Germinal center (tissue), 1 donor: Measurements from ENCODE around the gene KCNF1.

Source experiments
- DNase-seq: peaks from one replicate; pipeline ENCODE4 v3.0.0; 2012; ENCODE audit warnings: mixed read lengths, low spot score

KCNF1 gene

GRCh38 chr2:10921525-10921924, 9.8 kb downstream of the KCNF1 start:
- no peak for DNase-seq

GRCh38 chr2:10922307-10923007, 10.7 kb downstream of the KCNF1 start:
- DNase-seq: no peak

DNA sequence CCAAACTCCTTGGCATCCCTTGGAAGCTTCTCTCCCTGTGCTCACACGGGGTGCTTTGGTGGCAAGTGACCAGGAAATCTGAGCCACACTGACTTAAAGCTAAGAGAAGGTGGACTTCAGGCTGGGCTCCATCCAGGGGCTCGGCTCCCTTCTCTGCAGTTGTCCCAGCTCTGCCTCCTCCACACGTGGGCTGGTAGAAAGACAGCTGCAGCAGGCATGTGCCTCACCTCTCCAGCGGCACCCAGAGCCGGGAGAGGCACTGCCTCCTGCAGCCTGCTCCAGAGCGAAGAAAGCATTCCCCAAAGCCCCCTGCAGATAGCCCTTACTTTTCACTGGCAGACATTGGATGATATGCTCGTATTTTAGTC, 11.3 kb downstream of the KCNF1 start:
- no peak for DNase-seq

- no peak for DNase-seq
Observed at GRCh38 chr2:10923965-10924364, 12.2 kb downstream of the KCNF1 start.

GRCh38 chr2:10924441-10924840, 12.7 kb downstream of the KCNF1 start:
- no peak for DNase-seq

DNA sequence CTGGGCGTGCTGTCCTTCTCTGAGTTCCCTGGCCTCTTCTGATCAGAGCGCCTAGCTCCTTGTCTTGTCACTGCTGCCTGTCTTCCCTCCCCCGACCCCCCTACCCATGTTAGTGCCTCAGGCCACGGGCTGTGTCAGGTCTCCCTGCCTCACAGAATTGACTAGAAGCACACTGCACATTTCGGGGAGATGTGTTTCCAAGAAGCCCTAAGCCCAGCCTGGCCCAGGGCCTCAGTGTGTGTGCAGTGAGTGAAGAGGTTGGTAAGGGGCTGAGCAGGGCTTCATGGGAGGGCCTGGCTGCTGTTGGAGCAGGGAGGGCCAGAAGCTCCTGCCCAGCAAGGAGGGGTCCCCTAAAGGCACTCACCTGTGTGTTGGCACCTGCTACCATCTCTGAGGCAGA, 13.1 kb downstream of the KCNF1 start:
- DNase-seq: no peak

- DNase-seq: no peak
Observed at GRCh38 chr2:10926191-10926820, 14.6 kb downstream of the KCNF1 start.

DNA sequence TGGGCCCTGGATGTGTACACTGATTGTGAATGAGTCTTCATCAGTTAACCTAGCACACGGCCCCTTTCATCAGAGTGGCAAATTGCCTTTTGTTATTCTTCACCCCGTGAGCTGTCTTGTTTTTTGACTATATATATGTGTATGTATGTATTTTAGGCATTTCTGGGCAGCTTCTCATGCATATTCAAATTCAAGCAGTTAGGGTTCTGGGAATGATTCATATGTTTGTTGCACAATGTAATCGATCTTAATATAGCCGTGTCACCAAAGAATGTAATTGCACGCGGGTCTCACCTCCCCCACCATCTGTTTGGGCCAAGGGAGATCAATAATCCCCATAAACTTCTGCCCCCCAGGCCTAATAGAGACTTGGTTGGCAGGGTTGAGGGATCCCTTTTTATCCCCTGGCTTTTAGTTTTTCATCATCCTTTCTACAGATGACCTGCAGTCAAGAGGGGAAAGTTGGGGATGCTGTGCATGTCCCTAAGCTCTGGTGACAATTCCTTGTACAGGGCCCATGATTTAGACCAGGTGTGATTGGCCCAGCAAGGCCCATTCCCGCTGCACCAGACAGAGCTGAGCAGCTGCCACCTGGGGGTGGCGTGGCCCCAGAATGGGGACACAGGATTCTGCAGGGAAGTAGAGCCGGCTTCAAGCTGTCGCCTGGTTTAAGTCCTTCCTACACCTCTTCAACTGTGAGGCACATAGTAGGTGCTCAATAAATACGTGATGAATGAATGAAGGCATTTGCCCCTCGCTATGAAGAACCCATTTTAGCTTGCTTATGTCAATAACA, 19.2 kb downstream of the KCNF1 start:
- DNase-seq: no peak

- no peak for DNase-seq
Observed at GRCh38 chr2:10931710-10932255, 20.0 kb downstream of the KCNF1 start.

- DNase-seq: no peak
Observed at GRCh38 chr2:10932345-10933151, 20.8 kb downstream of the KCNF1 start.

GRCh38 chr2:10933700-10934225, 22.0 kb downstream of the KCNF1 start:
- DNase-seq: no peak

- DNase-seq: no peak
Observed at GRCh38 chr2:10934308-10934978, 22.7 kb downstream of the KCNF1 start.

DNA sequence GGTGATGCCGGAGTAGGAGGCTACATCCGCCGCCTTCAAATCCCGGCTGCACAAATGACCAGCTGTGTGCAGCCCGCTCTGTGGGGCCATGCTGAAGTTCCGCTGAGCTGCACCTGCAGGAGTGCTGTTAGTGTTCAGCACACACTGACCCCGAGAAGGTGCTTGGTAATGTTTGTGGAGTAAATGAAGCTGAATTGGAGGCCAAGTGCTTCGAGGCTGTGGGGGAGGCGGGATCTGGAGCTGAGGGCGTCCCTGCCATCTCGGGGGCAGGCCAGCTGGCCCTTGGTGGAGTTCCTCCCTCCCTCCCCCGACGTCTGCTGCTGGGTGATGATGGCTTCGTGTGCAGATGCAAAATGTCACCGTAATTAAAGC, 23.2 kb downstream of the KCNF1 start:
- no peak for DNase-seq

GRCh38 chr2:10935366-10935918, 23.7 kb downstream of the KCNF1 start:
- DNase-seq: no peak

- no peak for DNase-seq
Observed at GRCh38 chr2:10935953-10936942, 24.5 kb downstream of the KCNF1 start.

GRCh38 chr2:10939058-10939457, 27.3 kb downstream of the KCNF1 start:
- no peak for DNase-seq

DNA sequence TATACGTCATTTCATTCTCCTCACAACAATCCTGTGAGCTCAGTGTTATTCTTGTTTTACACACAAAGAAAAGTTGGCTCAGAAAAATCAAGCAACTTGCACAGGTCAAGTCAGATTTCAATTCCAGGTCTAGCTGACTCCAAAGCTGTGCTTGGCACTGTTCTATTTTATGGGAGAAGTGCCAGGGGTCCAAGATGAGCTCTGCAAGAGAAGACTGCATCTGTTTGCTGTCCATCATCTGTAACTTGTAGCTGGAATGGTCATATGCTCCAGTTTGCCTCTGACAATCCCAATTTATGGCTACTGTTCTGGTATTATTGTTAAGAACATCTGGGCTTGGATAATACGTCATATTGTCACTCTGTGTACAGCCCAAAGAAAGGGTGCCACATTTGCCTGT, 28.9 kb downstream of the KCNF1 start:
- DNase-seq: no peak

DNA sequence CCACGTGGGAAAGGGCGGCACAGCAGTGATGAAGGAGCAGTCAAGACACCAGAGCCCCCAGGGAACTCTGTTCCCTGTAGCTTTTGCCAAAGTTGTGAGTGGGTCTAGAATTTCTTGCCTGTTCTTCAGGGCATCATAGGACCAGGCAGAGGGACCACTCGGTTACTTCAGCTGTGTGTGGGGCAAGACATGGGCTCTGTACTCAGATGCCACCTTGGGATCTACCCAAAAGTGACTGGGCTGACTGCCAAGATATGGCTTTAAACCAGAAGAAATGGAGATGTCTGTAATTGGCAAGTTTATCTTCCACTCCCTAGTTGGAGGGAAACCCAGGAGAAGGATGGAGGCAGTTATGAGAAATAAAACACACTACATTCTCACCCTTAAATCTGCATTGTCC, 29.6 kb downstream of the KCNF1 start:
- DNase-seq: no peak

DNA sequence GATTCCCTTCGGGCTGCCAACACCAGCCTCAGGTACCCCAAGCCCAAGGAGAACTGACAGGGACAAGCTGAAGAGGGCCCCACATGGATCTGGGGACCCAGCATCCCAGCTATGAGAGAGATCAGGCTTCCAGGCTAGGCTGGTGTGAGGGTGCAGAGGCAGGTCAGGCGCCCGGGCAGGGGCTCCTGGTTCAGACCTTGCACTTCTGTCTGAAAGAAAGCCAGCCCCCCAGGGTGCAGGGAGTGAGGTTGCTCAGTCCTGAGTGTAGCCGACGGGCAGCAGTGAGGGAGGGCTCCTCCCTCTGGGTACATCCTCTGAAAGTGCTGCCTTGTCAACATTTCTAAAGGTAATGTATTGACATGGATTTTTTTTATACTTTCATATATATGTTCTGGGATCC, 33.1 kb downstream of the KCNF1 start:
- no peak for DNase-seq

GRCh38 chr2:10946394-10946793, 34.7 kb downstream of the KCNF1 start:
- no peak for DNase-seq
